CD8-positive, alpha-beta memory T cell (primary cell): ENCODE measurements around the gene ABHD17A. TPM values are rescaled to one million over a fixed set of nuclear protein-coding genes. Genes with fewer than 3 reads are reported as not detected.

Experiments used
- CTCF ChIA-PET: fragments of 350-600 bp; sonication (Branson Sonifier 250); formaldehyde crosslinking; loops from one replicate; lab custom pipeline; 2021; ENCODE audit warnings: antibody characterized with exemption; lab: Charles Lee
- POLR2A ChIA-PET: fragments of 350-600 bp; sonication (Branson Sonifier 250); formaldehyde crosslinking; loops from one replicate; lab custom pipeline; 2021; ENCODE audit warnings: antibody characterized with exemption; lab: Charles Lee
- DNase-seq, 5 donors: peaks; one replicate each; pipeline versions ENCODE4 v3.0.0 to v3.0.0-alpha.2; 2020 to 2022; ENCODE audit warnings: mixed read lengths in 1 of 5
- H3K27ac ChIP-seq: one replicate; pipeline ENCODE4 v1.7.0; 2013; ENCODE audit warnings: low read depth, mild to moderate bottlenecking, low read length, moderate library complexity
- H3K27me3 ChIP-seq: 2 replicates; pipeline ENCODE4 v1.7.0; 2013; ENCODE audit warnings: low read length, mild to moderate bottlenecking; ENCODE audit not compliant: insufficient read depth, poor library complexity, severe bottlenecking
- H3K36me3 ChIP-seq: 2 replicates; pipeline ENCODE4 v1.7.0; 2013; ENCODE audit warnings: mild to moderate bottlenecking, low read length, moderate library complexity; ENCODE audit not compliant: insufficient read depth
- H3K4me1 ChIP-seq: 2 replicates; pipeline ENCODE4 v1.7.0; 2013; ENCODE audit warnings: mild to moderate bottlenecking, low read length, moderate library complexity; ENCODE audit not compliant: insufficient read depth
- H3K4me3 ChIP-seq: 2 replicates; pipeline ENCODE4 v1.7.0; 2013; ENCODE audit warnings: mild to moderate bottlenecking, low read length
- H3K9me3 ChIP-seq: 2 replicates; pipeline ENCODE4 v1.7.0; 2013; ENCODE audit warnings: mild to moderate bottlenecking, low read length
- H3K27ac Mint-ChIP-seq, 8 donors: one replicate each; pipeline ENCODE4 v1.8.0; 2020 to 2021; ENCODE audit warnings: mixed read lengths in 8 of 8, mild to moderate bottlenecking in 6 of 8, inconsistent platforms in 3 of 8, moderate library complexity in 3 of 8
- H3K27me3 Mint-ChIP-seq, 2 donors: one replicate each; pipeline ENCODE4 v1.8.0; 2020 to 2021; ENCODE audit warnings: mixed read lengths in 2 of 2, mild to moderate bottlenecking in 1 of 2, moderate library complexity in 1 of 2
- H3K36me3 Mint-ChIP-seq, 3 donors: one replicate each; pipeline ENCODE4 v1.8.0; 2020 to 2021; ENCODE audit warnings: mixed read lengths in 3 of 3, inconsistent platforms in 1 of 3, mild to moderate bottlenecking in 1 of 3
- H3K4me1 Mint-ChIP-seq, 3 donors: one replicate each; pipeline ENCODE4 v1.8.0; 2020 to 2021; ENCODE audit warnings: mixed read lengths in 3 of 3, inconsistent platforms in 1 of 3, mild to moderate bottlenecking in 1 of 3
- H3K4me3 Mint-ChIP-seq, 7 donors: one replicate each; pipeline ENCODE4 v1.8.0; 2020 to 2021; ENCODE audit warnings: mixed read lengths in 7 of 7, mild to moderate bottlenecking in 6 of 7, moderate library complexity in 4 of 7, inconsistent platforms in 2 of 7
- H3K9me3 Mint-ChIP-seq, 5 donors: one replicate each; pipeline ENCODE4 v1.8.0; 2020 to 2022; ENCODE audit warnings: mixed read lengths in 5 of 5, mild to moderate bottlenecking in 3 of 5, moderate library complexity in 2 of 5, inconsistent platforms in 1 of 5
- polyA plus RNA-seq: library from polyadenylated mRNA; unstranded; fragments of 300-500 nt; fragmentation: Illumina TruSeq; gene quantifications from one replicate; pipeline ENCODE4 v1.2.3, GENCODE V29; 2021
- total RNA-seq, 2 experiments: library from RNA; stranded (reverse); gene quantifications; one replicate each; pipeline ENCODE4 v1.2.3, GENCODE V29; 2021

The ABHD17A gene
- total and polyA plus RNA-seq, 3 experiments from 2014 or later: 105 to 252 (median 114) TPM

GRCh38 chr19:1868971-1869370 is 16.3 kb downstream of the ABHD17A start:
- H3K9me3 ChIP-seq: no peaks in the 10 kb centered on the region
- Mint-ChIP-seq H3K27ac (peak overlapping the region in 3 of 8 donors; percentile 8 to 84 (median 83)), H3K27me3 (no peaks in the 10 kb centered on the region), H3K36me3 (peaks cover 0 to 22% (median 0%) of the 10 kb centered on the region in 3 donors), H3K4me3 (no peak overlapping the region), H3K4me1 (peaks cover 9 to 35% (median 11%) of the 10 kb centered on the region in 3 donors), H3K9me3 (no peaks in the 10 kb centered on the region)
- no peak overlapping the region for H3K4me3 ChIP-seq
- ChIA-PET CTCF (interaction anchor here (0.7 to 1.4 kb wide), 4 partner anchors 16 to 59 kb away, joined by 3 to 4 read pairs (median 4); partner anchors contain the start of gene ABHD17A), POLR2A (interaction anchor here (0.7 kb wide), 1 partner anchor 7 kb away, joined by 8 read pairs; no protein-coding TSS in a partner anchor)
- peaks cover 5% of the 10 kb centered on the region for H3K36me3 ChIP-seq
- H3K27ac ChIP-seq: no peak overlapping the region
- no peak for DNase-seq
- H3K4me1 ChIP-seq: peaks cover 22% of the 10 kb centered on the region
- H3K27me3 ChIP-seq: no peaks in the 10 kb centered on the region

- Histone ChIP-seq H3K36me3 (peaks cover 5% of the 10 kb centered on the region), H3K27me3 (no peaks in the 10 kb centered on the region), H3K4me3 (no peak overlapping the region), H3K4me1 (peaks cover 6% of the 10 kb centered on the region), H3K9me3 (no peaks in the 10 kb centered on the region), H3K27ac (no peak overlapping the region)
- ChIA-PET POLR2A (no interaction called here), CTCF (no interaction called here)
- Mint-ChIP-seq H3K4me1 (peaks cover 5 to 23% (median 11%) of the 10 kb centered on the region in 3 donors), H3K4me3 (peak overlapping the region in 1 of 7 donors; percentile 35), H3K9me3 (no peaks in the 10 kb centered on the region), H3K36me3 (peaks cover 0 to 20% (median 0%) of the 10 kb centered on the region in 3 donors), H3K27ac (peak overlapping the region in 4 of 8 donors; percentile 12 to 90 (median 62)), H3K27me3 (peaks cover 0 to 2% of the 10 kb centered on the region in 2 donors)
- DNase-seq: no peak
These were observed 18.0 kb downstream of the ABHD17A start for GRCh38 chr19:1867349-1867724.

GRCh38 chr19:1866693-1867348 is 18.5 kb downstream of the ABHD17A start:
- H3K36me3 ChIP-seq: peaks cover 5% of the 10 kb centered on the region
- H3K4me3 Mint-ChIP-seq: peak overlapping the region in 2 of 7 donors; percentile 18 to 35
- H3K4me1 Mint-ChIP-seq: peaks cover 7 to 28% (median 11%) of the 10 kb centered on the region in 3 donors
- H3K27ac ChIP-seq: no peak overlapping the region
- ChIA-PET CTCF (interaction anchor here (0.8 to 2.7 kb wide), 3 partner anchors 8 to 30 kb away, joined by 3 to 10 read pairs (median 4); no protein-coding TSS in a partner anchor), POLR2A (no interaction called here)
- no peak overlapping the region for H3K4me3 ChIP-seq
- no peaks in the 10 kb centered on the region for H3K27me3 ChIP-seq
- no peaks in the 10 kb centered on the region for H3K9me3 ChIP-seq
- no peak for DNase-seq
- H3K4me1 ChIP-seq: peaks cover 9% of the 10 kb centered on the region
- H3K9me3 Mint-ChIP-seq: no peaks in the 10 kb centered on the region
- H3K27me3 Mint-ChIP-seq: peaks cover 0 to 4% of the 10 kb centered on the region in 2 donors
- peak overlapping the region in 2 of 8 donors; percentile 36 to 55 for H3K27ac Mint-ChIP-seq
- H3K36me3 Mint-ChIP-seq: peaks cover 0 to 20% (median 0%) of the 10 kb centered on the region in 3 donors

- ChIA-PET POLR2A (interaction anchor here (1.2 to 2.0 kb wide), 4 partner anchors 10 to 40 kb away, joined by 3 to 14 read pairs (median 10); partner anchors contain the start of genes ADAT3 and SCAMP4), CTCF (interaction anchor here (1.0 to 2.7 kb wide), 14 partner anchors 9 to 81 kb away, joined by 3 to 10 read pairs (median 4); partner anchors contain the start of gene ABHD17A)
- Mint-ChIP-seq H3K27ac (peak overlapping the region in 6 of 8 donors; percentile 19 to 85 (median 66)), H3K4me1 (peaks cover 16 to 40% (median 21%) of the 10 kb centered on the region in 3 donors), H3K36me3 (peaks cover 0 to 12% (median 0%) of the 10 kb centered on the region in 3 donors), H3K9me3 (no peaks in the 10 kb centered on the region), H3K4me3 (peak overlapping the region; percentile 54 to 84 (median 69)), H3K27me3 (peaks cover 0 to 4% of the 10 kb centered on the region in 2 donors)
- Histone ChIP-seq H3K9me3 (no peaks in the 10 kb centered on the region), H3K4me1 (peaks cover 23% of the 10 kb centered on the region), H3K36me3 (peaks cover 1% of the 10 kb centered on the region), H3K27me3 (no peaks in the 10 kb centered on the region), H3K27ac (peak overlapping the region; percentile 79), H3K4me3 (peak overlapping the region; percentile 66)
- no peak for DNase-seq
These were observed 19.9 kb downstream of the ABHD17A start for GRCh38 chr19:1865172-1866010.

GRCh38 chr19:1864480-1865171 is 20.7 kb downstream of the ABHD17A start:
- Histone ChIP-seq H3K4me1 (peaks cover 25% of the 10 kb centered on the region), H3K4me3 (peak overlapping the region; percentile 66), H3K27me3 (no peaks in the 10 kb centered on the region), H3K27ac (peak overlapping the region; percentile 79), H3K9me3 (no peaks in the 10 kb centered on the region), H3K36me3 (no peaks in the 10 kb centered on the region)
- Mint-ChIP-seq H3K27ac (peak overlapping the region in 3 of 8 donors; percentile 52 to 85 (median 81)), H3K4me3 (peak overlapping the region; percentile 66 to 92 (median 76)), H3K36me3 (peaks cover 0 to 9% (median 0%) of the 10 kb centered on the region in 3 donors), H3K27me3 (peaks cover 0 to 4% of the 10 kb centered on the region in 2 donors), H3K9me3 (no peaks in the 10 kb centered on the region), H3K4me1 (peaks cover 16 to 48% (median 23%) of the 10 kb centered on the region in 3 donors)
- ChIA-PET CTCF (interaction anchor here (1.0 to 2.7 kb wide), 14 partner anchors 10 to 82 kb away, joined by 3 to 10 read pairs (median 4); partner anchors contain the start of gene ABHD17A), POLR2A (interaction anchor here (0.7 to 2.0 kb wide), 6 partner anchors 8 to 41 kb away, joined by 3 to 14 read pairs (median 6); partner anchors contain the start of genes ADAT3 and SCAMP4)
- DNase-seq: peak in 3 of 5 donors; percentile 41 to 72 (median 54)

- Mint-ChIP-seq H3K4me1 (peaks cover 17 to 52% (median 26%) of the 10 kb centered on the region in 3 donors), H3K9me3 (no peaks in the 10 kb centered on the region), H3K4me3 (peak overlapping the region; percentile 66 to 92 (median 76)), H3K27ac (peak overlapping the region in 5 of 8 donors; percentile 40 to 85 (median 64)), H3K27me3 (peaks cover 0 to 4% of the 10 kb centered on the region in 2 donors), H3K36me3 (peaks cover 0 to 7% (median 0%) of the 10 kb centered on the region in 3 donors)
- Histone ChIP-seq H3K27ac (peak overlapping the region; percentile 79), H3K4me3 (peak overlapping the region; percentile 66), H3K4me1 (peaks cover 30% of the 10 kb centered on the region), H3K27me3 (no peaks in the 10 kb centered on the region), H3K36me3 (no peaks in the 10 kb centered on the region), H3K9me3 (no peaks in the 10 kb centered on the region)
- peak; percentile 89 to 94 (median 93) for DNase-seq
- CTCF ChIA-PET: interaction anchor here (1.0 to 2.7 kb wide), 13 partner anchors 9 to 83 kb away, joined by 3 to 10 read pairs (median 4); partner anchors contain the start of gene ABHD17A
- POLR2A ChIA-PET: interaction anchor here (0.7 to 2.0 kb wide), 6 partner anchors 7 to 42 kb away, joined by 3 to 14 read pairs (median 6); partner anchors contain the start of genes ADAT3 and SCAMP4
These were observed 21.4 kb downstream of the ABHD17A start for GRCh38 chr19:1863638-1864479.
